Measurements from ENCODE around the gene NMT1.

NMT1 gene

DNA sequence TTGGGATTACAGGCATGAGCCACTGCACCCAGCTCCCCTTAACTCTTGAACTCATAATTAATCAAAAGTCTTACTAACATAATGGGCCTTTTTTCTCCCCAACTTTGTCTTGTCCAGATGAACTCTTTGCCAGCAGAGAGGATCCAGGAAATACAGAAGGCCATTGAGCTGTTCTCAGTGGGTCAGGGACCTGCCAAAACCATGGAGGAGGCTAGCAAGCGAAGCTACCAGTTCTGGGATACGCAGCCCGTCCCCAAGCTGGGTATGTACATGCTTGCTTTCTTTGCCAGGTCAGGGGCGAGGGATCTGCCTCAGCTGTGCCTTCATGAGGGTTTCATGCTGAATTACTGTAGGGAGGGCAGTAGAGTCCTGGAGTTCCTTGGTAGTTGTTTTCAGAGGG is 25.3 kb downstream of the NMT1 start:
- no peak for DNase-seq

- no peak for DNase-seq
Measured at GRCh38 chr17:45086865-45087503, 25.9 kb downstream of the NMT1 start.

DNA sequence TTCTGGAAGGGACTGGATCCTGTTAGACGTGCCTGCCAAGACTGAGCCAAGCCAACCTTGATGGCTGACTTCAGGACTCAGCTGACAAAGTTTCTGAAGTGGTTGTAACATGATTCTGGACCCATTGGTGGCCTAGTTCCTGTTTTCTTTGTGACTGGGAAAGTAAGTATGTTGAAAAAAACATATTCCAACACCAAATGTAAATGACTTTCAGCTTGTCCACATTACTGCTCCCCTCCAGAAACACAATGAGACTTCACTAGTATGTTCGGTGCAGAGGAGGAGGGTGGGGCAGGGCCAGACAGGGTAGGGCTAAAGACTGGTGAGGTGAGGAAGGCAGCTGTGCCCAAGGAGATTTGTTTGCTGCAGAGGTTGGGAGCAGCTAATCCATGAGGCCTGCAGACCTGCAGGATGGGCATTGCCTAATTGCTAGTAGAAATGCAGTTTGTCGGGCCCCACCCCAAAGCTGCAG is 26.4 kb downstream of the NMT1 start:
- DNase-seq: no peak

- DNase-seq: no peak
Measured at GRCh38 chr17:45087978-45088377, 26.9 kb downstream of the NMT1 start.

DNA sequence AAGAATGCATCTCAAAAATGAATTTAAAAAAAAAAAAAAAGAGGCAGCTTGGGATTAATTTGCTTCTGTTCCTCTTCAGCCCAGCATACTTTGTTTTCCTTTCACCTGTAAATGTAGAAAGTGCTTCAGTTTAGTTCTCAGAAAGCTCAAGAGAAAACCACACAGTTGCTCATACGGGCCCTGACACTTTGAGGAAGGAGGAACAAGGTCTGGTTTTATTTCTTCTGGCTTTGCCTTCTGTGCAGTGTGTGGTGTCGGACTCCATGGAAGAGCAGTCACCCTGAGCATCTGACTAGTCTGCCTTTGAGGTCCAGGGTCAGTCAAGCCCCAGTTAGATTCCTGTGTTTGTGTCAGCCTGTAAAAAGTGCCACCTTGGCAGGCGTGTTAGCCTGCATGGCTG is 27.6 kb downstream of the NMT1 start:
- DNase-seq: no peak

DNA sequence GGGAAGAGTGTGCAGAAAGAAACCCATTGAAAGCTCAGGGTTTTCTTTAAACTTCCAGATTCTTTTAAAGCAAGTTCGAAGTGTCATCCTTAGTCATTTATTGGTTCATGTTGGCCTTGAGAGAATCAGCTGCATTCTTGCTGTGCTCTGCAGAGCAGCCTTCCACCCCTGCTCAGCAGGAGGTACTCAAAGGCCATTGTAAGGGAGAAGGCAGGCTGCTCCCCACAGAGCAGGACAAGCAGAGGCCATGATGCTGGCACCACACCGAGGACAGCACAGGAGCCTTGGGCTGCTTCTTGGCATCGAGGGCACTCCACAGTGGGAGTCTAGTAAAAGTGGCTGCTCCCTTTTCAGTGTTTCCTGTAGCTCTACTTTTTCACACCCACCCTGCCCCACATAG is 29.6 kb downstream of the NMT1 start:
- DNase-seq: no peak

- DNase-seq: no peak
Measured at GRCh38 chr17:45091778-45092425, 30.8 kb downstream of the NMT1 start.

DNA sequence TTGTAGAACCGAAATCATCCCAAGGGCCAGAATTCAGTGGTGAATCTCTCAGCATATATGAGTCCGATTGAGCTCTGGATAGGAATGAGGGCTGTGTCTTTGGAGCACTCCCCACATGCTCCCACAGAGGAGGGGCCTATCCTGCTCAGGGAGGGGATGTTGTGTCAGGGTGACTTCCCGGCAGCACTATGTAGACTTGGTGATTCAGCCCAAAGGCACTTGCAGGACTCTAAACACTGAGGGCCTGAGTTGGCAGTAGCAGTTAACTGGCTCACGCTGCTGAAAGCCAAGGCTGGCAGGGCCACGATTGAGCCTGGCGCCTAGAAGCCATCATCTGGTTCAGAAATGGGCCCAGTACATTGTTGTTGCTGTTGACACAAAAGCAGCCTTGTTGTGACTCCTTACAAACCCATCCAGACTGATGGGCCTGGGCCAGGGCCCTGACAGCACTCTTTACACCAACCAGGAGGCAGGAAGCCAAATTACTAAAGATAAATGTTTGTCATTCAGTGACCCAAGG is 31.9 kb downstream of the NMT1 start:
- no peak for DNase-seq

GRCh38 chr17:45093444-45094110 is 32.5 kb downstream of the NMT1 start:
- DNase-seq: no peak

GRCh38 chr17:45096141-45096540 is 35.0 kb downstream of the NMT1 start:
- no peak for DNase-seq

- no peak for DNase-seq
Measured at GRCh38 chr17:45096926-45097325, 35.8 kb downstream of the NMT1 start.

- no peak for DNase-seq
Measured at GRCh38 chr17:45098081-45098868, 37.2 kb downstream of the NMT1 start.

DNA sequence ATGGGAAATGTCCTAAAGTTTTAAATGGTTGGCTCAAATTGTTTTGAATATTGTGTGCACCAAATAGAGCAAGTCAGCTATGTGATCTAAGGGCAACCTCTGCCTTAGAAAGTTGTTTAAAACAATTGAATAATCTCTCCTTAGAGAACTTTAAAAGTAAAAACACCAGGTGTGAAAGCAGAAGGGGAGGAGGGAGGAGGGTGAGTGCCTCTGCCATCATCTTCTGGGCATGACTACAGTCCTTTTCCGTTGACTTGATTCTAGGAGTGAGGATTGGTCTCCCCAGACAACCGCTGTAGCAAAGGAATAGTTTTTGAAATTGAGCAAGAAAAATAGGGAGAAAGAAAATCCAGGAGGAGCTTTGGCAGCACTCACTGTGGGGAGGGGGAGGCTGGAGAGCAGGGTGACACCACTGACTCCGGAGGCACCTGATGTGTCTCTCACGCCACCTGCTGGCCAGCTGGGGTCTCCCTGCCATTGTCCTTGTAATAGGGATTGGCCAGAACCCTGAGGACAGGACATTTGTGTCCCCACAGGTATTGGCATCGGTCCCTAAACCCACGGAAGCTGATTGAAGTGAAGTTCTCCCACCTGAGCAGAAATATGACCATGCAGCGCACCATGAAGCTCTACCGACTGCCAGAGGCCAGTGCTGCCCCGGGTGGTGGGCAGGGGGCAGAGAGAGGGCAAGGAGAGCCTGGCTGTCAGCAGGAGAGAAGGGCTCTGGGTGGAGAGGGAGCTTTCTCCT is 37.9 kb downstream of the NMT1 start:
- peak; percentile 55 for DNase-seq

DNA sequence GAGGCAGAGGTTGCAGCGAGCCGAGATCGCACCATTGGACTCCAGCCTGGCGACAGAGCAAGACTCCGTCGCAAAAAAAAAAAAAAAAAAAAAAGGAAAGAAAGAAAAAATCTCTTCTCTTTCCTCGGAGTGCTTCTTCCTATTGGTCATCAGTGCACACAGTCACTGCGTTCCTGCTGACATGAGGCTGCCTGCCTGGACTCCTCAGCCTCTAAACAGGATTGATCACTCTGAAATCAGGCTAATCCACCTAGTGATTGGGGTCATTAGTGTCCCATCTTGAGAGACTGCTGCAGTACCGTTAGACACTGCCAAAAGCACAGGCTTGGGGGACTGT is 40.4 kb downstream of the NMT1 start:
- no peak for DNase-seq

- DNase-seq: no peak
Measured at GRCh38 chr17:45101883-45102811, 41.0 kb downstream of the NMT1 start.

DNA sequence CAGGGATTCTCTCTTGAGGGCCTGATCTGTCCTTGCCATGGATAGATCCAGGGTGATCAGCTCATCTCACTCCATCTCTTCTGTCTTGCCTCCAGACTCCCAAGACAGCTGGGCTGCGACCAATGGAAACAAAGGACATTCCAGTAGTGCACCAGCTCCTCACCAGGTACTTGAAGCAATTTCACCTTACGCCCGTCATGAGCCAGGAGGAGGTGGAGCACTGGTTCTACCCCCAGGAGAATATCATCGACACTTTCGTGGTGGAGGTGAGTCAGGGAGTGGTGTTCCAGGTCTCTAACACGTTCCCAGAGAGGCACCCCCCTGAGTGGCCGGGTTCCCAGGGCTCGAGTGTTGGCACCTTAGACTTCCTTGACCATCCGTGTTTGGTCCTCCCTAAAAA is 41.7 kb downstream of the NMT1 start:
- no peak for DNase-seq

- DNase-seq: no peak
Measured at GRCh38 chr17:45103269-45103795, 42.2 kb downstream of the NMT1 start.

GRCh38 chr17:45104029-45104428 is 42.9 kb downstream of the NMT1 start:
- DNase-seq: no peak

DNA sequence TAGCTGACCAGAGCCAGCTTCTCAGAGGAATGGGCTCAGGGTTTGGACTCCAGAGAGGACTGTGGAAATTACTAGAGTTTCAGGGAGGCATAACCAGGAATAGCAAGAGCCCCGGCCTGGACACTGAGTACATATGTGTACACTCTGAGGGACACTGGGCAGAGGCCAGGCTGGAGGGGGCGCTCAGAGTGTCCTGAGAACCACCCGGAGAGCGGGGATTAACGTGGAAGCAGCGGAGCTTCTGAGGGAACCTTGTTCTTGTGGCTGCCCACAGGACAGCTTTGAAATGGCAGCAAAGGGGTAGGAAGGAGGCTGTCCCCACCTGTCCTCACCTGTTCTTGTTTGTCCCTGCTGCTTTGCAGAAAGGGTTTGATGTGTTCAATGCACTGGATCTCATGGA is 43.4 kb downstream of the NMT1 start:
- DNase-seq: no peak

GRCh38 chr17:45104907-45105624 is 43.9 kb downstream of the NMT1 start:
- no peak for DNase-seq

GRCh38 chr17:45106096-45106495 is 45.0 kb downstream of the NMT1 start:
- no peak for DNase-seq
